Measurements from ENCODE around the gene SRRM2. TPM values are rescaled to one million over a fixed set of nuclear protein-coding genes. Genes with fewer than 3 reads are reported as not detected.

The SRRM2 gene
- total RNA-seq, 1 experiment from 2014 or later, result 746 TPM

- no peak for DNase-seq
- intact Hi-C loops (cut with micrococcal nuclease; ENCODE audit: unreplicated experiment), result no loop called here
- Histone ChIP-seq H3K4me1 (replicated peaks; ENCODE audit: insufficient read depth) (peaks cover 14% of the 10 kb centered on the region), H3K79me2 (ENCODE audit: low read depth) (peaks cover 95% of the 10 kb centered on the region), H2AFZ (no peak overlapping the region), H3K27me3 (ENCODE audit: insufficient read depth, low read depth) (no peaks in the 10 kb centered on the region), H3K4me2 (no peak overlapping the region), H3K9me3 (ENCODE audit: insufficient read depth, low read depth) (no peaks in the 10 kb centered on the region), H3K9me2 (ENCODE audit: insufficient read depth) (no peaks in the 10 kb centered on the region), H3K4me3 (no peak overlapping the region), H3F3A (ENCODE audit: insufficient read depth, low read depth) (peaks cover 69% of the 10 kb centered on the region), H4K20me1 (ENCODE audit: insufficient read depth) (peaks cover 90% of the 10 kb centered on the region), H3K36me3 (ENCODE audit: low read depth) (peaks cover 56% of the 10 kb centered on the region), H3K27ac (no peak overlapping the region)
- POLR2A ChIA-PET (ENCODE audit: unreplicated experiment), result interaction anchor here (0.6 to 0.7 kb wide), 2 partner anchors 21 to 207 kb away, joined by 4 to 6 read pairs; partner anchors contain the start of gene KREMEN2
- CTCF ChIA-PET, result no interaction called here
- TF ChIP-seq EZH2 (IDR thresholded peaks at IDR 0.05; ENCODE audit: low read depth) (no peak), CTCF (conservative IDR thresholded peaks at IDR 0.05) (no peak)
- BruUV-seq (replicated peaks), result no TSS peak
Measured at GRCh38 chr16:2757344-2757743, 4.9 kb downstream of the SRRM2 start.

GRCh38 chr16:2761472-2761871, 9.0 kb downstream of the SRRM2 start:
- H3K4me1 ChIP-seq (replicated peaks; ENCODE audit: insufficient read depth), result no peaks in the 10 kb centered on the region
- H3K9me3 ChIP-seq (ENCODE audit: insufficient read depth, low read depth), result no peaks in the 10 kb centered on the region
- H3K9me2 ChIP-seq (ENCODE audit: insufficient read depth), result no peaks in the 10 kb centered on the region
- ChIA-PET CTCF (no interaction called here), POLR2A (ENCODE audit: unreplicated experiment) (no interaction called here)
- no TSS peak for BruUV-seq (replicated peaks)
- TF ChIP-seq CTCF (conservative IDR thresholded peaks at IDR 0.05) (no peak), EZH2 (IDR thresholded peaks at IDR 0.05; ENCODE audit: low read depth) (no peak)
- no peak overlapping the region for H2AFZ ChIP-seq
- DNase-seq, result no peak
- no peaks in the 10 kb centered on the region for H3K27me3 ChIP-seq (ENCODE audit: insufficient read depth, low read depth)
- H3K27ac ChIP-seq, result no peak overlapping the region
- peaks cover 83% of the 10 kb centered on the region for H3F3A ChIP-seq (ENCODE audit: insufficient read depth, low read depth)
- intact Hi-C loops (cut with micrococcal nuclease; ENCODE audit: unreplicated experiment), result no loop called here
- H3K4me2 ChIP-seq, result no peak overlapping the region
- peaks cover 86% of the 10 kb centered on the region for H4K20me1 ChIP-seq (ENCODE audit: insufficient read depth)
- H3K4me3 ChIP-seq, result no peak overlapping the region
- H3K79me2 ChIP-seq (ENCODE audit: low read depth), result peaks cover 99% of the 10 kb centered on the region
- H3K36me3 ChIP-seq (ENCODE audit: low read depth), result peaks cover 75% of the 10 kb centered on the region

DNA sequence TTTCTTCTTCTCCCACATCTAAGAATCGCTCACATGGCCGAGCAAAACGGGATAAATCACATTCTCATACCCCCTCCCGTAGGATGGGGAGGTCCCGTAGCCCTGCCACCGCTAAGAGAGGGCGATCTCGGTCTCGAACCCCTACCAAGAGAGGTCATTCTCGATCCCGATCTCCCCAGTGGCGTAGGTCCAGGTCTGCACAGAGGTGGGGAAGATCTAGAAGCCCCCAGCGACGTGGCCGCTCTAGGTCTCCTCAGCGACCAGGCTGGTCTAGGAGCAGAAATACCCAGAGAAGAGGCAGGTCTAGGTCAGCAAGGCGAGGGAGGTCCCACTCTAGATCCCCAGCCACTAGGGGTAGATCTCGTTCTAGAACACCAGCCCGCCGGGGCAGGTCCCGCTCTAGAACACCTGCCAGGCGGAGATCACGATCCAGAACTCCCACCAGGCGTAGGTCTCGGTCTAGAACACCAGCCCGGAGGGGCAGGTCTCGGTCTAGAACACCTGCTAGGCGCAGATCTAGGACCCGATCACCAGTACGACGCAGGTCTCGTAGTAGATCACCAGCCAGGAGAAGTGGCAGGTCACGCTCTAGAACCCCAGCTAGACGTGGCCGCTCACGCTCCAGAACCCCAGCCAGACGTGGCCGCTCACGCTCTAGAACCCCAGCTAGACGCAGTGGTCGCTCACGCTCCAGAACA, 9.6 kb downstream of the SRRM2 start:
- Histone ChIP-seq H3K4me2 (no peak overlapping the region), H3K4me1 (replicated peaks; ENCODE audit: insufficient read depth) (no peaks in the 10 kb centered on the region), H4K20me1 (ENCODE audit: insufficient read depth) (peaks cover 84% of the 10 kb centered on the region), H3K27ac (no peak overlapping the region), H3F3A (ENCODE audit: insufficient read depth, low read depth) (peaks cover 83% of the 10 kb centered on the region), H3K36me3 (ENCODE audit: low read depth) (peaks cover 80% of the 10 kb centered on the region), H3K27me3 (ENCODE audit: insufficient read depth, low read depth) (no peaks in the 10 kb centered on the region), H3K79me2 (ENCODE audit: low read depth) (peaks cover 99% of the 10 kb centered on the region), H3K4me3 (no peak overlapping the region), H3K9me3 (ENCODE audit: insufficient read depth, low read depth) (no peaks in the 10 kb centered on the region), H3K9me2 (ENCODE audit: insufficient read depth) (no peaks in the 10 kb centered on the region), H2AFZ (no peak overlapping the region)
- POLR2A ChIA-PET (ENCODE audit: unreplicated experiment), result no interaction called here
- BruUV-seq (replicated peaks), result no TSS peak
- intact Hi-C loops (cut with micrococcal nuclease; ENCODE audit: unreplicated experiment), result no loop called here
- CTCF ChIA-PET, result no interaction called here
- no peak for DNase-seq
- TF ChIP-seq CTCF (conservative IDR thresholded peaks at IDR 0.05) (no peak), EZH2 (IDR thresholded peaks at IDR 0.05; ENCODE audit: low read depth) (no peak)

Measured in PC-9 (cell line).